Measurements from ENCODE around the gene RALGPS1.

DNA sequence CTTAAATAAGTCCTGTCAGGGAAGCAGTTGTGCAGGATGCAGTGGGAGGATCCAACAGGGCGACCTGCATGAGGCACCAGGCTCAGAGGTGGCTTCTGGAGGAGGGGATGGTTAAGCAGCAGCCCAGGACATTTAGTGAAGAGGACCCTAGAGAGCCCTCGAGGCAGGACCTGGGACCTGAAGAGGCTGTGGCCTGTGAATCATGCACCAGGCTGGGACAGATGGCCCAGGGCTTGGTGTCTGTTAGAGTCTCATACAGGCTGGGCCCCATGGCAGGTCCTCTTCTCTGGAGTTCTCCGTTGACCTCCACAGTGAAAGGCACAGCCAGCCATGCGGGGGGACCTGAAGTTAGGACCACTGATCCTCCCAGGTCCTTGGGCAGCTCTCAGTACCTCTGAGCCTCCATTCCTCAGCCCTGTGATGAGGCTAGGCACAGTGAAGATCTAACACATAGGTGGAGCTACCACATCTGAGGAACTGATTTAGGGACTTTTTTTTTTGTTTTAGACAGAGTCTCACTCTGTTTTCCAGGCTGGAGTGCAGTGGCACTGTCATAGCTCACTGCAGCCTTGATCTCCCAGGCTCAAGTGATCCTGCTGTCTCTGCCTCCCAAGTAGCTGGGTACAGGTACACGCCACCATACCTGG is 289.2 kb downstream of the RALGPS1 start:
- TF ChIP-seq, protein P1, sequence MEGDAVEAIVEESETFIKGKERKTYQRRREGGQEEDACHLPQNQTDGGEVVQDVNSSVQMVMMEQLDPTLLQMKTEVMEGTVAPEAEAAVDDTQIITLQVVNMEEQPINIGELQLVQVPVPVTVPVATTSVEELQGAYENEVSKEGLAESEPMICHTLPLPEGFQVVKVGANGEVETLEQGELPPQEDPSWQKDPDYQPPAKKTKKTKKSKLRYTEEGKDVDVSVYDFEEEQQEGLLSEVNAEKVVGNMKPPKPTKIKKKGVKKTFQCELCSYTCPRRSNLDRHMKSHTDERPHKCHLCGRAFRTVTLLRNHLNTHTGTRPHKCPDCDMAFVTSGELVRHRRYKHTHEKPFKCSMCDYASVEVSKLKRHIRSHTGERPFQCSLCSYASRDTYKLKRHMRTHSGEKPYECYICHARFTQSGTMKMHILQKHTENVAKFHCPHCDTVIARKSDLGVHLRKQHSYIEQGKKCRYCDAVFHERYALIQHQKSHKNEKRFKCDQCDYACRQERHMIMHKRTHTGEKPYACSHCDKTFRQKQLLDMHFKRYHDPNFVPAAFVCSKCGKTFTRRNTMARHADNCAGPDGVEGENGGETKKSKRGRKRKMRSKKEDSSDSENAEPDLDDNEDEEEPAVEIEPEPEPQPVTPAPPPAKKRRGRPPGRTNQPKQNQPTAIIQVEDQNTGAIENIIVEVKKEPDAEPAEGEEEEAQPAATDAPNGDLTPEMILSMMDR (IDR thresholded peaks at IDR 0.05), result no peak
- no peak for TF ChIP-seq EP300 (IDR thresholded peaks at IDR 0.05)
